MG63 (cell line): Measurements from ENCODE around the gene PLXNB3. TPM values are rescaled to one million over a fixed set of nuclear protein-coding genes. Genes with fewer than 3 reads are reported as not detected.
"Not testable (repeated sequence)": the region's sequence is repeated elsewhere in the genome, so short reads cannot be mapped to it uniquely, and the experiment has no call there.

ENCODE experiments used
- DNase-seq: peaks from one replicate; pipeline ENCODE4 v3.0.0-alpha.2; 2020
- H3K27me3 ChIP-seq: fragments of 250-450 bp; sonication (Bioruptor Pico); 2 replicates; pipeline ENCODE4 v1.5.1; 2020; ENCODE audit warnings: mild to moderate bottlenecking, moderate library complexity
- H3K36me3 ChIP-seq: fragments of 250-450 bp; sonication (Bioruptor Pico); 2 replicates; pipeline ENCODE4 v1.5.1; 2020; ENCODE audit warnings: mild to moderate bottlenecking, moderate library complexity
- H3K4me3 ChIP-seq: fragments of 250-450 bp; sonication (Bioruptor Pico); 2 replicates; pipeline ENCODE4 v1.5.1; 2020; ENCODE audit warnings: mild to moderate bottlenecking, moderate library complexity
- H3K9me3 ChIP-seq: fragments of 250-450 bp; sonication (Bioruptor Pico); 2 replicates; pipeline ENCODE4 v1.5.1; 2020; ENCODE audit warnings: mild to moderate bottlenecking, moderate library complexity
- total RNA-seq: library from RNA; depleted of rRNA; stranded (reverse); fragments of >200 nt; shearing (Covaris generic); gene quantifications from 2 replicates; pipeline ENCODE4 v1.2.3, GENCODE V29; 2014; ENCODE audit warnings: low replicate concordance

Gene PLXNB3
- total RNA-seq, 1 experiment from 2014 or later, result 7.5 TPM

DNA sequence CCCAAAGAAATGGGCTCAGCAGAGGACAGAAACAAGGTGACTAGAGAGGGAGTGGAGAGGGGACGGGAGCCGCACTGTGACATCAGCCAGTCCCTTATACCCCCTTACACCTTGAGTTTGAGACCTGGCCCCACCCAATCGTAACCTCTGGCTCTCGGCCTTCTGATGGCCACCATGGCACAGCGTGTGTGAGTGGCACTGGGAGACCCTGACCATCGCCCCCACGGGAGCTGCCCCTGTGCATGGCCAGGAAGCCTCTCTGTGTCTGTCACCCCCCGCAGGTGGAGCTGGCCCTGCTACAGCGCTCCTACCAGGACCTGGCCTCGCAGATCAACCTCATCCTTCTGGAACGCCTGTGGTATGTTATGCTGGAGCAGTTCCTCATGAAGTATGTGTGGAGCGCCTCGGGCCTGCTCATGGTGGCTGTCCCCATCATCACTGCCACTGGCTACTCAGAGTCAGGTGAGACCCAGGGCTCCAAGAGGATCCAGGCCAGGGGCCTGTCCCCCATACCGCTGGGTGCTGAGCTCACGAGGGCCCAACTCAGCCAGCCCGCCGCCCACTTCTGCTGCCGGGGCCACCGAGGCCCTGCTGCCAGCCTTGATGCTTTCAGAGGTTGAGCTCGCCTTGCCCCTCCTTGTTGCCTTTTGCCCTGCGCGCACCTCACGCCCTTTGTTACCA, 35.0 kb upstream of the PLXNB3 start:
- Histone ChIP-seq H3K4me3 (no peak overlapping the region), H3K27me3 (no peaks in the 10 kb centered on the region), H3K36me3 (peaks cover 21% of the 10 kb centered on the region), H3K9me3 (no peaks in the 10 kb centered on the region)
- no peak for DNase-seq

DNA sequence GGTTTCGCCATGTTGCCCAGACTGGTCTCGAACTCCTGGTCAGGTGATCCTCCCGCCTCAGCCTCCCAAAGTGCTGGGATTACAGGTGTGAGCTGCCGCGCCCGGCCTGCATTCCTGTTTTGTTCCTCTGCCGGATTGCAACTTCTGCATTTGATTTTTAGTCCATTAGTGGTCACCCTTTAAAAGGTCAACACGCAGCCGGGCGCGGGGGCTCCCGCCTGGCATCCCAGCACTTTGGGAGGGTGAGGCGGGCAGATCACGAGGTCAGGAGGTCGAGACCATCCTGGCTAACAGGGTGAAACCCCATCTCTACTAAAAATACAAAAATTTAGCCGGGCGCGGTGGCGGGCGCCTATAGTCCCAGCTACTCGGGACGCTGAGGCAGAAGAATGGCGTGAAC, 33.9 kb upstream of the PLXNB3 start:
- H3K9me3 ChIP-seq, DNase-seq, H3K27me3 ChIP-seq, H3K4me3 ChIP-seq: not testable (repeated sequence)
- peaks cover 24% of the 10 kb centered on the region for H3K36me3 ChIP-seq

DNA sequence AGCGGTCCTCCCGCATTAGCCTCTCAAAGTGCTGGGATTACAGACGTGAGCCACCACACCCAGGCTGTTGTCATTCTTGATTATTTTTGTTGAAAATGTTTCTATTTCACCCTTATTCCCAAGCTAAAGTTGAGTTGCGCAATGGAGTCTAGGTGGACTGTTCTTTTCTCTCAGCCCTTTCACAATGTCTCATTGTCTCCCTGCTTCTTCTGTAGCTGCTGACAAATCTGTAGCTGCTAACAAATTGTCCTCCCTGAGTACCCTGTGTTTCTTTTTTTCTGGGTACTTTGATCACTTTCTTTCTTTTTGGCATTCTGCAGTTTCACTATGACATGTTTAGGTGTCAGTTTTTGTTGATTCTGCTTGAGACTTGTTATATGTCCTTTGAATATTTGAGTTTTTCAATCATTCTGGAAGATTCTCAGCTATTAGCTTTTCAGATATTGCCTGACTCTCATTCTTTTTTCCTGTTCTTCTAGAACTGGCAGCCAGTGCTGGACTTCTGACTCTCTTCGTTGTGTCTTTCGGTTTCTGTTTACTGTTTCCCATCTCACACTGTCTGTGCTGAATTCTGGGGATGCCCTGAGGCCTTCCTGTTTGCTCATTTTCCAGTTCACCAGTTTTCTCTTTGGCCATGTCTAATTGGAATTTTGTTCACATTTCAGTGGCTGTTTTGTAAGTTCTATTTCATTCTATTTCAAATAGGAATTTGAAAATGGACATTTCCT, 32.8 kb upstream of the PLXNB3 start:
- Histone ChIP-seq H3K9me3 (no peaks in the 10 kb centered on the region), H3K4me3 (no peak overlapping the region), H3K36me3 (peaks cover 24% of the 10 kb centered on the region), H3K27me3 (no peaks in the 10 kb centered on the region)
- DNase-seq, result no peak

DNA sequence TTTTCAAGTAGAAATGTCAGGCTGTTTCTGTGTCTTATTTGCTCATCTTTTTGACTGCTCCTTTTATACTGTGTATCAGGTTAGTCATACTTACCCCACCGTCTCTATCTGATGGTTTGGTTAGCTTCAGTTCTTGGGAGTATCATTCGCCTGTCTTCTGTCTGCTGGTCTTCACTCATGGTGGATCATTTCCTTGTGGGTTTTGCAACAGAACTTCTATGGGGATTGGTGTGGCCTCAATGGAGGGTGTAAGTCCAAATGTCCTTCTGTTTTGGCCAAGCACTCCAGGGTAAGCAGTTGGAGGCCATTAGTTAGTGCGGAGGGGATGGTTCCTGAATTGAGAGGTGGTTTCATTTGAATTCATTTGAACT, 32.2 kb upstream of the PLXNB3 start:
- Histone ChIP-seq H3K4me3 (no peak overlapping the region), H3K27me3 (no peaks in the 10 kb centered on the region), H3K9me3 (no peaks in the 10 kb centered on the region), H3K36me3 (peaks cover 24% of the 10 kb centered on the region)
- DNase-seq, result no peak

DNA sequence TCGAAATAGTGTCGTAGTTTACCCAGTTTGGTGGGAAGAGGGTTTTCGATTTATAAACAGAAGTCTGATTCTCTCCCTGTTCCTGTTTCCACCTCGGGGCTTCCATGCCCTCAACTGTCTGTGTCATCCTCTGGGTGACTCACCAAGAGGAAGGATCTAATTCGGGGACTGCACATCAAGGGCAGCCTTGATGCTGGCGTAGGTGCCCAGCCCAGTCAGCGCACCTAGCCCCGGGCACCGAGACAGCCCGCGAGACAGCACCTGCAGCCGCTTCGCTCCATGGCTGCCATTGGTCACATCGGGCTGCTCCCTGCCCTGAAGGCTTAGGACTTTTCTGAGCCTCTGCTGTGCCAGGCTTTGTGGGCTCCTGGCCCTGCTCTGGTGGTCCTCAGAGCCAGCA, 31.6 kb upstream of the PLXNB3 start:
- Histone ChIP-seq H3K27me3 (no peaks in the 10 kb centered on the region), H3K36me3 (peaks cover 24% of the 10 kb centered on the region), H3K9me3 (no peaks in the 10 kb centered on the region), H3K4me3 (no peak overlapping the region)
- DNase-seq, result no peak

DNA sequence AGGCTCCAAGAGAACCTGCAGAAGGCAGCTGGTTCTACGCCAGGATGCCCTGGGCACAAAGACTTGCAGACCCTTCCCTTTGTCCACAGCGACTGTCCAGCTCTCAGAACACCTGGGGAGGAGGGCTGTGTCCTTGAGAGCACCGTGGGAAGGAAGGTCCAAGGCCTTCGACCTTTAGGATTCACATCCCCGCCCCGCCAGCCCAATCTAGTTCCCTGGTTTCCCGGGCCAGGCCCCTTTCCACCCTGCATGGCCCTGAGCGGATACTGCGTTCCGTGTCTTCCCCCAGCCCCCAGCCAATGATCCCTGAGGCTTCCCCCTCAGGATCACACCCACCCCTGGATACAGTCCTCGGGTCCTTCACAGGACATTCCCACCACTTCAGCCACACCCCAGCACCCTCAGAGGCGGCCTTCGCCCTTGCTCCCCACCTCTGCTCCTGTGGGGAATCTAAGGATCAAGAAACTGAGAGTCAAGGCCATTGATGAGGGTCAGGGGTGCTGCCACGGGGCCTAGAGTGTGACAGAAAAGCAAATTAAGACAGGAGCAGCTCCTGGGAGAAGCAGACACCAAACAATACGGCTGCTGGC, 30.3 kb upstream of the PLXNB3 start:
- Histone ChIP-seq H3K27me3 (no peaks in the 10 kb centered on the region), H3K4me3 (no peak overlapping the region), H3K36me3 (peaks cover 24% of the 10 kb centered on the region), H3K9me3 (no peaks in the 10 kb centered on the region)
- DNase-seq, result no peak

DNA sequence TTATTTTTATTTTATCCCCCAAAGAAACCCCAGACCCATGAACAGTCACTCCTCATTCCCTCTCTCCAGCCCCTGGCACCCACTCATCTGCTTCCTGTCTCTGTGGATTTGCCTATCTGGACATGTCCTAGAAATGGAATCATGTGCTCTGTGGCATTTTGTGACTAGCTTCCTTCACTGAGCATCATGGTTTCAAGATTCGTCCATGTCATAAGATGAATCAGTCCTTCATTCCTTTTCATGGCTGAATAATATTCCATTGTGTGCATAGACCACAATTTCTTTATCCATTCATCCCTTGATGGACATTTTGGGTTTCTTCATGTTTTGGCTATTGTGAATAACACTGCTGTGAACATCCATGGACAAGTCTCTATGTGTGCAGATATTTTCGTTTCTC, 29.2 kb upstream of the PLXNB3 start:
- Histone ChIP-seq H3K9me3 (no peaks in the 10 kb centered on the region), H3K4me3 (no peak overlapping the region), H3K27me3 (no peaks in the 10 kb centered on the region), H3K36me3 (peaks cover 18% of the 10 kb centered on the region)
- no peak for DNase-seq

DNA sequence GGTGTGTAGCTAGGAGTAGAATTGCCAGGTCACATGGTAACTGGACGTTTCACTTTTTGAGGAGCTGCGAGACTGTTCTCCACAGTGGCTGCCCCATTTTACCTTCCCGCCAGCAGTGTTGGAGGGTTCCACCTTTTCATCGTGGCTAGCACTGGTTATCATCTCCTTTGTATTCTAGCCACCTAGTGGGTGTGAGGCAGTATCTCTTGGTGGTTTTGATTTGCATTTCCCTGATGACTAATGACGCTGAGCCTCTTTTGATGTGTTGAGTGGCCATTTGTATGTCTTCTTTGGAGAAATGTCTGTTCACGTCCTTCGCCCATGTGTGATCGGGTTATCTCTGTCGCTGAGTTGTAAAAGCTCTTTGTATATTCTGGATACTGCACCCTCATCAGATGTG, 28.8 kb upstream of the PLXNB3 start:
- Histone ChIP-seq H3K9me3 (no peaks in the 10 kb centered on the region), H3K36me3 (peaks cover 17% of the 10 kb centered on the region), H3K27me3 (no peaks in the 10 kb centered on the region), H3K4me3 (no peak overlapping the region)
- DNase-seq, result no peak

DNA sequence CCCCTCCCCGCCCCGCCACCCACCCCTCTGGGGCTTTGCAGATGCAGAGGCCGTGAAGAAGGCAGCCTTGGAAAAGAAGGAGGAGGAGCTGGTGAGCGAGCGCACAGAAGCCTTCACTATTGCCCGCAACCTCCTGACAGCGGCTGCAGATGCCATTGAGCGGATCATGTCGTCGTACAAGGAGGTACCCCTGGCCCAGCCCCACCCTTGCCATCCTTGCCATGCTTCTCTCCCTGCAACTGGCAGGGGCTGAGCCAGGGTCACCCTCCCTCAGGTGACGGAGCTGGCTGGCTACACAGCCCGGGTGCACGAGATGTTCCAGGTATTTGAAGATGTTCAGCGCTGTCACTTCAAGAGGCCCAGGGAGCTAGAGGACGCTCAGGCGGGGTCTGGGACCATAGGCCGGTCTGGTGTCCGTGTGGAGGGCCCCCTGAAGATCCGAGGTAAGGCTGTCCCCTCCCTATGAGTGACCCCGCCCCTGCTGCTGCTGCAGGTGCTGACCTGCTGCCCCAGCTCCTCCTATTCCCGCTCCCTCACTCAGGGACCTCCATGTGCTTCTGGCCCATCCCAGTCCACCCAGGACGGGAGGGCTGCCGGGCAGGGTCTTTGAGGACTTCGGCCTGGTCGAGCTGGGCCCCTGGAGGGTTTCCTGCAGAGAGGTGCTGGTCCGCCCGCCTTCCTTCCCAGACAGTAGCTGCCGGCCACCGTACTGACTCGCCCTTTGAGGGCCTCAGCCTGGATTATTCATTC, 27.8 kb upstream of the PLXNB3 start:
- no peaks in the 10 kb centered on the region for H3K27me3 ChIP-seq
- no peaks in the 10 kb centered on the region for H3K9me3 ChIP-seq
- no peak for DNase-seq
- no peak overlapping the region for H3K4me3 ChIP-seq
- peaks cover 11% of the 10 kb centered on the region for H3K36me3 ChIP-seq

DNA sequence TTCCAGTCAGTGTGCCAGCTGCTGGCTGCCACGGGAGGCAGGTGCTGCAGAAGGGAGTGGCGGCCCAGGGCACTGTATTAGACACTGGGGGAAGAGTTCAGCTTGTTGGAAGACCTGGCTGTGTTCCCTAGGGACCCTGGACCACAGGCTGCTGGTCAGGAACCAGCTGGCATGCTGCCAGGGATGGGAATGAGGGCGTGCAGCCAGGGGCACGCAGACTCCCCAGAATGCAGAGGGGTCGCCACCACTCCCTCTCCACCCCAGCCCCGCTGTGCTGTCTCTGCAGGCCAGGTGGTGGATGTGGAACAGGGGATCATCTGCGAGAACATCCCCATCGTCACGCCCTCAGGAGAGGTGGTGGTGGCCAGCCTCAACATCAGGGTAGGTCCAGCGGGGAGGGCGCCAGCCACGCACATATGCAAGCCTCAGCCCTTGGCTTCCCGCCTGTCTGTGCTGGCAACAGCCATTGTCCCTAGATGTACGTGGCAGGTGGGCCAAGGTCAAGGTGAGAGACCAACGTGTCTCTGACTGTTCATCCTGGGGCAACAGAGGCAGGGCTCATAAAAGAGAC, 27.1 kb upstream of the PLXNB3 start:
- no peak for DNase-seq
- Histone ChIP-seq H3K4me3 (no peak overlapping the region), H3K27me3 (no peaks in the 10 kb centered on the region), H3K9me3 (no peaks in the 10 kb centered on the region), H3K36me3 (peaks cover 3% of the 10 kb centered on the region)

DNA sequence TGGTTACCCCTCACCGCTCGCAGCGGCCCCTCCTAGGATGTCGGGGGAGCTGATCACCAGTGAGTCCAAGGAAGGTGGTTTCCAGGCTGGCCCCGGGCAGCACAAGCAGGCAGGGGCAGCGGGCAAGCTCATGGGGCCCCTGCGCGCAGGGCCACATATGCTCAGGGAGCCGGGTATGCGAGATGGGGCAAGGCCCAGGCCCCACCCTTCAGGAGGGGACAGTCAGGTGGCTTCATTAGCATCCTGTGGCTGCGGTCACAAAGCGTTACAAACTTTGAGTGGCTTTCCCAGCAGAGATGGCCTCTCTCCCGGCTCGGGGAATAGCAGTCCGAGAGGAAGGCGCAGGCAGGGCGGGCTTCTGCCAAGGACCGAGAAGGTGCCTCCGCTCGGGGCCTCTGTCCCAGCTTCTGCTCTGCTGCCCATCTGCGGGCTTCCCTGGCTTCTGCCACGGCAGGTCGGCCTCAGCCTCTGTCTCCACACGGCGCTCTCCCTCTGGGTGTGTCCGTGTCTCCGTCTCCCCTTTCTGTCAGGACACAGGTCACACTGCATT, 25.9 kb upstream of the PLXNB3 start:
- Histone ChIP-seq H3K4me3 (no peak overlapping the region), H3K27me3 (no peaks in the 10 kb centered on the region), H3K36me3 (0 out of 2 replicates have a peak, but pooled peaks cover 3% of the 10 kb centered on the region), H3K9me3 (no peaks in the 10 kb centered on the region)
- no peak for DNase-seq

DNA sequence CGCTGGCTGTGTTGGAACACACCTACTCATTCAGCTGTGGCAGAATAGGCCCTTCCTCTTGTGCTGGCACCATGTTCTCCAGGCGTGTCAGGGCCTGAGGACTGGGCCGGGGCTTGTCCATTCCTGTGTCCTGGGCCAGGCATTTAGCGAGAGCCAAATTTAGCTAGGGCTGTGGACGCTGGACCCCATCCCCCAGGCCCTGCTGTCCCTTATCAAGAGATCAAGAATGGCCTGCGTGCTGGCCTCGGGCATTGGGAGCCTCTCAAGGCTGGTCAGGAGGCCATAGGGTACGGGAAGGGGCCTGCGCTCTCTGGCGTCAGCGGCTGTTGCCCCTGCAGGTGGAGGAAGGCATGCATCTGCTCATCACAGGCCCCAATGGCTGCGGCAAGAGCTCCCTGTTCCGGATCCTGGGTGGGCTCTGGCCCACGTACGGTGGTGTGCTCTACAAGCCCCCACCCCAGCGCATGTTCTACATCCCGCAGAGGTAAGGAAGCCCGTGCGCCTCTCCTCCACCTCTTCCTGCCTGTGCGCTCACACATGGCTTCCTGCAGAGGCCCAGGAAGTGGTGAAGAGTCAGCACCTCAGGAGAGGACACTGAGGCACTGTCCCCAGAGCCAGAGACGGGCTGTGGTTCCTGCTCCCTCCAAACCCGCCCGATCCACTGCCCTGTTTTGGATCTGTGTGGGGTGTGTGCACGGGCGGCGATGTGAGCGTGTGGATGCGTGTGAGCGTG, 24.1 kb upstream of the PLXNB3 start:
- Histone ChIP-seq H3K27me3 (no peaks in the 10 kb centered on the region), H3K9me3 (no peaks in the 10 kb centered on the region), H3K36me3 (0 out of 2 replicates have a peak, but pooled peaks cover 1% of the 10 kb centered on the region), H3K4me3 (no peak overlapping the region)
- DNase-seq, result no peak

DNA sequence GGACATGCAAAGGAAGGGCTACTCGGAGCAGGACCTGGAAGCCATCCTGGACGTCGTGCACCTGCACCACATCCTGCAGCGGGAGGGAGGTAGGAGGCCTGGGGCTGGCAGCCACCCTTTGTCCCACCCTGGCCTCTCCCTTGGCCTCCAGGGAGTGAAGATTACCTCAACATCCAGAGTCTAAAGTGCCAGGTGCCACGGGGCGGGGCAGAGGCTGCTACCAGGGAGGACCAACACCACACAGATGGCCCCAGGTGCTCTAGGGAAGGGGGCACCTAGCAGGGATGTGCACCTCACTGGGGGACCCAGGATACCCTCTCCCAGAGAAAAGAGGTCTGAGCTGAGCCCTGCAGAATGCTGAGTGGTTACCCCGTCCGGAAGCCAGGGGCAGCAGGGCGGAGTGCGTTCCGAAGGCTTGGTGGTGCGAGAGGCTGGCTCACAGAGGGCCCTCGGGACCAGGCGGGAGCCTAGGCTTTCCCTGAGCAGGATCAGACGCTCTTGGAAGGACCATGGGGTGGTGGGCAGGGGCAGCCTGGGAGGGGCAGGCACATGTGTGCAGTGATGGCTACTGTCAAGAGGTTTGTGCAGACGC, 23.3 kb upstream of the PLXNB3 start:
- no peaks in the 10 kb centered on the region for H3K9me3 ChIP-seq
- no peaks in the 10 kb centered on the region for H3K27me3 ChIP-seq
- no peaks in the 10 kb centered on the region for H3K36me3 ChIP-seq
- DNase-seq, result no peak
- H3K4me3 ChIP-seq, result no peak overlapping the region

DNA sequence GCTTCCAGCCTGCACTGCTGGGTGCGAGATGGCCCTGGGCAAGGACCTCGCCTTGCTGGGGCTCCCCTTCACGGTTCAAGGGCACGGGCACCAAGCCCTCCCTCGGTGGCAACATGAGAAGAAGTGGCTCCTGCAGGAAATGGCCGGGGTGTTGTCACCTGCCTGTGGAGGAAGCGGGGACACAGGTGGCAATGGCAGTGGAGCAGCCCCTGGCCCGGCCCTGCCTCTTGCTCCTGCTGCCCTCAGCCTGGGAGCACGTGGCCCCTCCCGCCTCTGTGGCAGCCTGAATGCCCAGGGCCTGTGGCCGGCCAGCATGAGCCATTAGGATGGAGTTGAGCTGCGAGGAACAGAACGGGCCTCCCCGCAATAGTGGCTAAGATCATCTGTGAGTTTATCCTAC, 22.6 kb upstream of the PLXNB3 start:
- Histone ChIP-seq H3K4me3 (no peak overlapping the region), H3K27me3 (no peaks in the 10 kb centered on the region), H3K9me3 (no peaks in the 10 kb centered on the region), H3K36me3 (no peaks in the 10 kb centered on the region)
- no peak for DNase-seq

DNA sequence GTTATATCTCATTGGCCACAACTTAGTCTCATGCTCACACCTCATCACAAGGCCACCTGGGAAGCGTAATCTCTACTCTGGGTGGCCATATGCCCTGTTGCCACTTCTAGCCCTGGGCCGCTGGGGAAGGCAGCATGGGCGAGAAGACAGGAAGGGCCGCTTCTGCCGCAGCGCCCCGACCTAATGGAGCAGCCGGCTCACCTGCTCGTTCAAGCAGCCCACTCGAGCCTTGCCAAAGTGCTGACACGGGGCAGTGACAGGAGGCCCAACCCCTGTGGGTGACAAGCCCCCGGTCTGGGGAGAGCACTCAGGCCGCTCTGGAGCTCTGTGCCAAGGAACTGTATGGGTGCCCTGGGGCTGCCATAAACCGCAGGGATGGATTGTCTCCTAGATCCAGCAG, 21.9 kb upstream of the PLXNB3 start:
- H3K27me3 ChIP-seq, H3K4me3 ChIP-seq, H3K9me3 ChIP-seq, H3K36me3 ChIP-seq, DNase-seq: not testable (repeated sequence)
